Neural progenitor cell (in vitro differentiated cells): ENCODE results near the gene AFF1. TPM values are rescaled to one million over a fixed set of nuclear protein-coding genes. Genes with fewer than 3 reads are reported as not detected.
A peak's percentile ranks its signal among the peaks of the same experiment; 100 is the strongest.

Experiments used
- DNase-seq: peaks from one replicate; pipeline ENCODE4 v3.0.0-alpha.2; 2016; ENCODE audit warnings: low spot score
- H2AFZ ChIP-seq: fragments of 200-600 bp; sonication (generic); replicated peaks from 2 replicates; pipeline ENCODE4 v1.6.1; 2016; ENCODE audit warnings: antibody characterized with exemption
- H3F3A ChIP-seq: fragments of 200-600 bp; sonication (generic); 2 replicates; pipeline ENCODE4 v1.6.1; 2016; ENCODE audit warnings: antibody characterized with exemption, low read depth
- H3K27ac ChIP-seq: fragments of 200-600 bp; sonication (generic); 2 replicates; pipeline ENCODE4 v1.5.1; 2016; ENCODE audit warnings: mild to moderate bottlenecking
- H3K27me3 ChIP-seq: fragments of 200-600 bp; sonication (generic); 2 replicates; pipeline ENCODE4 v1.6.1; 2016; ENCODE audit warnings: mild to moderate bottlenecking, moderate library complexity
- H3K36me3 ChIP-seq: fragments of 200-600 bp; sonication (generic); 2 replicates; pipeline ENCODE4 v1.5.1; 2016
- H3K4me1 ChIP-seq: fragments of 200-600 bp; sonication (generic); 2 replicates; pipeline ENCODE4 v1.6.1; 2016; ENCODE audit warnings: mixed run types
- H3K4me2 ChIP-seq: fragments of 200-600 bp; sonication (generic); 2 replicates; pipeline ENCODE4 v1.6.1; 2016
- H3K4me3 ChIP-seq: fragments of 200-600 bp; sonication (generic); 2 replicates; pipeline ENCODE4 v1.5.1; 2016
- H3K79me2 ChIP-seq: fragments of 200-600 bp; sonication (generic); 2 replicates; pipeline ENCODE4 v1.6.1; 2016; ENCODE audit warnings: low read depth
- H3K9ac ChIP-seq: fragments of 200-600 bp; sonication (generic); 2 replicates; pipeline ENCODE4 v1.6.1; 2016
- H3K9me3 ChIP-seq: fragments of 200-600 bp; sonication (generic); 2 replicates; pipeline ENCODE4 v1.5.1; 2016; ENCODE audit warnings: low read depth
- H4K20me1 ChIP-seq: fragments of 200-600 bp; sonication (generic); 2 replicates; pipeline ENCODE4 v1.6.1; 2016; ENCODE audit warnings: low read depth
- H3K27ac Mint-ChIP-seq: 3 replicates; pipeline ENCODE4 v1.8.0; 2021; ENCODE audit warnings: mixed read lengths
- H3K27me3 Mint-ChIP-seq: 2 replicates; pipeline ENCODE4 v1.8.0; 2022; ENCODE audit warnings: low read depth, mild to moderate bottlenecking, inconsistent platforms, moderate library complexity, mixed read lengths; ENCODE audit not compliant: insufficient read depth
- H3K36me3 Mint-ChIP-seq: 3 replicates; pipeline ENCODE4 v1.8.0; 2021; ENCODE audit warnings: mixed read lengths
- H3K4me1 Mint-ChIP-seq: 3 replicates; pipeline ENCODE4 v1.8.0; 2021; ENCODE audit warnings: mixed read lengths
- H3K4me3 Mint-ChIP-seq: 3 replicates; pipeline ENCODE4 v1.8.0; 2021; ENCODE audit warnings: mild to moderate bottlenecking, moderate library complexity, mixed read lengths
- H3K9me3 Mint-ChIP-seq: 3 replicates; pipeline ENCODE4 v1.8.0; 2020; ENCODE audit warnings: mixed read lengths
- CTCF ChIP-seq: fragments of 200-600 bp; sonication (generic); IDR thresholded peaks from 2 replicates; pipeline ENCODE4 v1.5.1; 2017; ENCODE audit warnings: antibody characterized with exemption, mild to moderate bottlenecking
- EZH2 ChIP-seq: fragments of 200-600 bp; sonication (generic); IDR thresholded peaks from 2 replicates; pipeline ENCODE4 v1.6.1; 2017; ENCODE audit warnings: antibody characterized with exemption, mild to moderate bottlenecking, moderate library complexity
- EZH2phosphoT487 ChIP-seq: fragments of 200-600 bp; sonication (generic); IDR thresholded peaks from 2 replicates; pipeline ENCODE4 v1.6.1; 2017; ENCODE audit warnings: antibody characterized with exemption
- total RNA-seq: library from RNA; depleted of rRNA; stranded (reverse); fragments of >200 nt; gene quantifications from 2 replicates; pipeline ENCODE4 v1.2.3, GENCODE V29; 2015; ENCODE audit warnings: low replicate concordance

AFF1 gene
- total RNA-seq, 1 donor from 2014 or later: 29.0 TPM

GRCh38 chr4:87054900-87055299 lies 120.1 kb downstream of the AFF1 start:
- peaks cover 33% of the 10 kb centered on the region for H3K36me3 Mint-ChIP-seq
- Histone ChIP-seq H3K4me2 (peak overlapping the region; percentile 22), H4K20me1 (peaks cover 58% of the 10 kb centered on the region), H3K9ac (no peak overlapping the region), H3K27me3 (no peaks in the 10 kb centered on the region), H3K79me2 (peaks cover 98% of the 10 kb centered on the region), H3K4me1 (peaks cover 71% of the 10 kb centered on the region), H3F3A (peaks cover 39% of the 10 kb centered on the region), H3K27ac (no peak overlapping the region), H3K4me3 (no peak overlapping the region), H3K36me3 (no peaks in the 10 kb centered on the region), H2AFZ (no peak overlapping the region), H3K9me3 (no peaks in the 10 kb centered on the region)
- TF ChIP-seq EZH2 (no peak), CTCF (no peak), EZH2phosphoT487 (no peak)
- H3K9me3 Mint-ChIP-seq: peaks cover 7% of the 10 kb centered on the region
- no peak for DNase-seq
- no peak overlapping the region for H3K27ac Mint-ChIP-seq
- peaks cover 52% of the 10 kb centered on the region for H3K4me1 Mint-ChIP-seq
- no peak overlapping the region for H3K4me3 Mint-ChIP-seq
- peaks cover 7% of the 10 kb centered on the region for H3K27me3 Mint-ChIP-seq

GRCh38 chr4:87055311-87055710 lies 120.5 kb downstream of the AFF1 start:
- Histone ChIP-seq H3K4me2 (peak overlapping the region; percentile 22), H3K9ac (no peak overlapping the region), H3K4me3 (no peak overlapping the region), H2AFZ (no peak overlapping the region), H4K20me1 (peaks cover 62% of the 10 kb centered on the region), H3F3A (peaks cover 39% of the 10 kb centered on the region), H3K27ac (no peak overlapping the region), H3K36me3 (no peaks in the 10 kb centered on the region), H3K9me3 (no peaks in the 10 kb centered on the region), H3K4me1 (peaks cover 72% of the 10 kb centered on the region), H3K79me2 (peaks cover 98% of the 10 kb centered on the region), H3K27me3 (no peaks in the 10 kb centered on the region)
- Mint-ChIP-seq H3K9me3 (peaks cover 7% of the 10 kb centered on the region), H3K4me1 (peaks cover 52% of the 10 kb centered on the region), H3K27me3 (peaks cover 7% of the 10 kb centered on the region), H3K4me3 (no peak overlapping the region), H3K27ac (no peak overlapping the region), H3K36me3 (peaks cover 29% of the 10 kb centered on the region)
- TF ChIP-seq CTCF: no peak
- TF ChIP-seq EZH2phosphoT487: no peak
- no peak for TF ChIP-seq EZH2
- no peak for DNase-seq

- Histone ChIP-seq H3K79me2 (peaks cover 96% of the 10 kb centered on the region), H3K27me3 (no peaks in the 10 kb centered on the region), H4K20me1 (peaks cover 69% of the 10 kb centered on the region), H3K36me3 (no peaks in the 10 kb centered on the region), H3K4me3 (no peak overlapping the region), H3K9me3 (no peaks in the 10 kb centered on the region), H3F3A (peaks cover 39% of the 10 kb centered on the region), H3K27ac (no peak overlapping the region), H3K9ac (no peak overlapping the region), H2AFZ (no peak overlapping the region), H3K4me1 (peaks cover 72% of the 10 kb centered on the region), H3K4me2 (peak overlapping the region; percentile 8)
- DNase-seq: no peak
- H3K36me3 Mint-ChIP-seq: peaks cover 20% of the 10 kb centered on the region
- TF ChIP-seq EZH2phosphoT487 (no peak), CTCF (no peak), EZH2 (no peak)
- H3K9me3 Mint-ChIP-seq: peaks cover 3% of the 10 kb centered on the region
- H3K27ac Mint-ChIP-seq: no peak overlapping the region
- peaks cover under 1% of the 10 kb centered on the region for H3K27me3 Mint-ChIP-seq
- no peak overlapping the region for H3K4me3 Mint-ChIP-seq
- H3K4me1 Mint-ChIP-seq: peaks cover 52% of the 10 kb centered on the region
Measured at GRCh38 chr4:87056881-87057280, 122.1 kb downstream of the AFF1 start.
